Mucosa of stomach (tissue), 1 donor: Measurements from ENCODE around the gene MEGF11.
"Not testable (repeated sequence)": the region's sequence is repeated elsewhere in the genome, so short reads cannot be mapped to it uniquely, and the experiment has no call there.

Experiments
- H3K27me3 ChIP-seq: one replicate; pipeline ENCODE4 v1.7.0; 2013; ENCODE audit warnings: mild to moderate bottlenecking, low read length; ENCODE audit not compliant: control insufficient read depth, insufficient read depth
- H3K36me3 ChIP-seq: one replicate; pipeline ENCODE4 v1.7.0; 2013; ENCODE audit warnings: low read length; ENCODE audit not compliant: control insufficient read depth, insufficient read depth
- H3K4me1 ChIP-seq: one replicate; pipeline ENCODE4 v1.7.0; 2013; ENCODE audit warnings: mild to moderate bottlenecking, low read length; ENCODE audit not compliant: control insufficient read depth, insufficient read depth
- H3K4me3 ChIP-seq: one replicate; pipeline ENCODE4 v1.7.0; 2013; ENCODE audit warnings: low read length
- H3K9ac ChIP-seq: one replicate; pipeline ENCODE4 v1.7.0; 2013; ENCODE audit warnings: mild to moderate bottlenecking, low read length, moderate library complexity
- H3K9me3 ChIP-seq: one replicate; pipeline ENCODE4 v1.7.0; 2013; ENCODE audit warnings: mild to moderate bottlenecking, low read length, moderate library complexity; ENCODE audit not compliant: control insufficient read depth
- donor health status: Pancreatic carcinoma.

Gene MEGF11

GRCh38 chr15:65887565-65887964 is 366.0 kb downstream of the MEGF11 start:
- Histone ChIP-seq H3K4me3 (no peak overlapping the region), H3K9me3 (no peaks in the 10 kb centered on the region), H3K36me3 (no peaks in the 10 kb centered on the region), H3K4me1 (peaks cover 16% of the 10 kb centered on the region), H3K9ac (no peak overlapping the region), H3K27me3 (no peaks in the 10 kb centered on the region)

GRCh38 chr15:65885668-65886218 is 367.8 kb downstream of the MEGF11 start:
- no peaks in the 10 kb centered on the region for H3K36me3 ChIP-seq
- peaks cover 22% of the 10 kb centered on the region for H3K4me1 ChIP-seq
- no peak overlapping the region for H3K9ac ChIP-seq
- H3K4me3 ChIP-seq: no peak overlapping the region
- H3K27me3 ChIP-seq: no peaks in the 10 kb centered on the region
- H3K9me3 ChIP-seq: no peaks in the 10 kb centered on the region

GRCh38 chr15:65884511-65884910 is 369.0 kb downstream of the MEGF11 start:
- no peaks in the 10 kb centered on the region for H3K27me3 ChIP-seq
- H3K9ac ChIP-seq: no peak overlapping the region
- no peaks in the 10 kb centered on the region for H3K9me3 ChIP-seq
- H3K4me3 ChIP-seq: no peak overlapping the region
- no peaks in the 10 kb centered on the region for H3K36me3 ChIP-seq
- peaks cover 22% of the 10 kb centered on the region for H3K4me1 ChIP-seq

- Histone ChIP-seq H3K27me3 (no peaks in the 10 kb centered on the region), H3K9ac (no peak overlapping the region), H3K36me3 (no peaks in the 10 kb centered on the region), H3K4me1 (peaks cover 22% of the 10 kb centered on the region), H3K9me3 (no peaks in the 10 kb centered on the region), H3K4me3 (no peak overlapping the region)
These were observed 370.0 kb downstream of the MEGF11 start for GRCh38 chr15:65883571-65883970.

GRCh38 chr15:65881766-65882434 is 371.6 kb downstream of the MEGF11 start:
- peaks cover 22% of the 10 kb centered on the region for H3K4me1 ChIP-seq
- peaks cover 7% of the 10 kb centered on the region for H3K36me3 ChIP-seq
- no peak overlapping the region for H3K9ac ChIP-seq
- no peaks in the 10 kb centered on the region for H3K27me3 ChIP-seq
- no peaks in the 10 kb centered on the region for H3K9me3 ChIP-seq
- no peak overlapping the region for H3K4me3 ChIP-seq

- H3K9ac ChIP-seq: no peak overlapping the region
- H3K27me3 ChIP-seq: no peaks in the 10 kb centered on the region
- H3K4me1 ChIP-seq: peaks cover 9% of the 10 kb centered on the region
- H3K36me3 ChIP-seq: peaks cover 7% of the 10 kb centered on the region
- no peaks in the 10 kb centered on the region for H3K9me3 ChIP-seq
- H3K4me3 ChIP-seq: no peak overlapping the region
These were observed 375.8 kb downstream of the MEGF11 start for GRCh38 chr15:65877749-65878148.

- Histone ChIP-seq H3K9ac (no peak overlapping the region), H3K36me3 (peaks cover 7% of the 10 kb centered on the region), H3K4me1 (peaks cover 3% of the 10 kb centered on the region), H3K9me3 (no peaks in the 10 kb centered on the region), H3K27me3 (no peaks in the 10 kb centered on the region), H3K4me3 (no peak overlapping the region)
These were observed 378.1 kb downstream of the MEGF11 start for GRCh38 chr15:65875458-65875857.

- Histone ChIP-seq H3K27me3 (no peaks in the 10 kb centered on the region), H3K9ac (no peak overlapping the region), H3K4me1 (peaks cover 3% of the 10 kb centered on the region), H3K4me3 (no peak overlapping the region), H3K36me3 (peaks cover 7% of the 10 kb centered on the region), H3K9me3 (no peaks in the 10 kb centered on the region)
These were observed 380.3 kb downstream of the MEGF11 start for GRCh38 chr15:65873256-65873655.

GRCh38 chr15:65872596-65872995 is 381.0 kb downstream of the MEGF11 start:
- H3K27me3 ChIP-seq, H3K4me3 ChIP-seq, H3K9me3 ChIP-seq, H3K4me1 ChIP-seq, H3K36me3 ChIP-seq, H3K9ac ChIP-seq: not testable (repeated sequence)

- not testable (repeated sequence) for H3K4me1 ChIP-seq, H3K4me3 ChIP-seq, H3K9ac ChIP-seq, H3K27me3 ChIP-seq, H3K9me3 ChIP-seq, H3K36me3 ChIP-seq
These were observed 381.7 kb downstream of the MEGF11 start for GRCh38 chr15:65871886-65872285.

- Histone ChIP-seq H3K36me3 (no peaks in the 10 kb centered on the region), H3K4me1 (peaks cover 3% of the 10 kb centered on the region), H3K4me3 (peak overlapping the region; percentile 88), H3K27me3 (no peaks in the 10 kb centered on the region), H3K9ac (peak overlapping the region; percentile 99), H3K9me3 (no peaks in the 10 kb centered on the region)
These were observed 382.5 kb downstream of the MEGF11 start for GRCh38 chr15:65870889-65871533.

- H3K36me3 ChIP-seq: no peaks in the 10 kb centered on the region
- H3K9ac ChIP-seq: peak overlapping the region; percentile 99
- no peaks in the 10 kb centered on the region for H3K27me3 ChIP-seq
- no peaks in the 10 kb centered on the region for H3K9me3 ChIP-seq
- H3K4me1 ChIP-seq: no peaks in the 10 kb centered on the region
- H3K4me3 ChIP-seq: peak overlapping the region; percentile 88
These were observed 383.3 kb downstream of the MEGF11 start for GRCh38 chr15:65869954-65870871.
